ENCODE results near the gene LTBP1.

The LTBP1 gene

GRCh38 chr2:33336036-33336625 is 389.4 kb downstream of the LTBP1 start:
- H3K36me3 ChIP-seq (ENCODE audit: insufficient read depth, low read length) = no peaks in the 10 kb centered on the region
- H3K4me1 ChIP-seq (ENCODE audit: insufficient read depth, low read length) = no peaks in the 10 kb centered on the region
- no peak overlapping the region for H3K27ac ChIP-seq (ENCODE audit: low read depth, low read length)
- no peaks in the 10 kb centered on the region for H3K9me3 ChIP-seq (ENCODE audit: low read length)
- no peak overlapping the region for H3K9ac ChIP-seq (ENCODE audit: low read length)
- H3K4me3 ChIP-seq (ENCODE audit: low read depth in 1 of 2, low read length in 2 of 2) = no peak overlapping the region
- no peaks in the 10 kb centered on the region for H3K27me3 ChIP-seq (ENCODE audit: control insufficient read depth in 1 of 2, insufficient read depth in 2 of 2, low read length in 2 of 2)

- Histone ChIP-seq H3K4me1 (ENCODE audit: insufficient read depth, low read length) (no peaks in the 10 kb centered on the region), H3K27ac (ENCODE audit: low read depth, low read length) (no peak overlapping the region), H3K9me3 (ENCODE audit: low read length) (no peaks in the 10 kb centered on the region), H3K36me3 (ENCODE audit: insufficient read depth, low read length) (no peaks in the 10 kb centered on the region), H3K27me3 (ENCODE audit: control insufficient read depth in 1 of 2, insufficient read depth in 2 of 2, low read length in 2 of 2) (no peaks in the 10 kb centered on the region), H3K9ac (ENCODE audit: low read length) (no peak overlapping the region), H3K4me3 (ENCODE audit: low read depth in 1 of 2, low read length in 2 of 2) (no peak overlapping the region)
Measured at GRCh38 chr2:33337385-33337960, 390.7 kb downstream of the LTBP1 start.

GRCh38 chr2:33337981-33338380 is 391.2 kb downstream of the LTBP1 start:
- H3K4me3 ChIP-seq (ENCODE audit: low read depth in 1 of 2, low read length in 2 of 2) = no peak overlapping the region
- H3K9me3 ChIP-seq (ENCODE audit: low read length) = no peaks in the 10 kb centered on the region
- H3K36me3 ChIP-seq (ENCODE audit: insufficient read depth, low read length) = no peaks in the 10 kb centered on the region
- H3K27me3 ChIP-seq (ENCODE audit: control insufficient read depth in 1 of 2, insufficient read depth in 2 of 2, low read length in 2 of 2) = no peaks in the 10 kb centered on the region
- no peak overlapping the region for H3K27ac ChIP-seq (ENCODE audit: low read depth, low read length)
- no peaks in the 10 kb centered on the region for H3K4me1 ChIP-seq (ENCODE audit: insufficient read depth, low read length)
- H3K9ac ChIP-seq (ENCODE audit: low read length) = no peak overlapping the region

- no peak overlapping the region for H3K4me3 ChIP-seq (ENCODE audit: low read depth in 1 of 2, low read length in 2 of 2)
- H3K4me1 ChIP-seq (ENCODE audit: insufficient read depth, low read length) = no peaks in the 10 kb centered on the region
- no peak overlapping the region for H3K9ac ChIP-seq (ENCODE audit: low read length)
- no peak overlapping the region for H3K27ac ChIP-seq (ENCODE audit: low read depth, low read length)
- H3K9me3 ChIP-seq (ENCODE audit: low read length) = no peaks in the 10 kb centered on the region
- H3K36me3 ChIP-seq (ENCODE audit: insufficient read depth, low read length) = no peaks in the 10 kb centered on the region
- no peaks in the 10 kb centered on the region for H3K27me3 ChIP-seq (ENCODE audit: control insufficient read depth in 1 of 2, insufficient read depth in 2 of 2, low read length in 2 of 2)
Measured at GRCh38 chr2:33339269-33339668, 392.5 kb downstream of the LTBP1 start.

GRCh38 chr2:33340280-33340679 is 393.5 kb downstream of the LTBP1 start:
- Histone ChIP-seq H3K27me3 (ENCODE audit: control insufficient read depth in 1 of 2, insufficient read depth in 2 of 2, low read length in 2 of 2) (no peaks in the 10 kb centered on the region), H3K4me3 (ENCODE audit: low read depth in 1 of 2, low read length in 2 of 2) (no peak overlapping the region), H3K4me1 (ENCODE audit: insufficient read depth, low read length) (no peaks in the 10 kb centered on the region), H3K9ac (ENCODE audit: low read length) (no peak overlapping the region), H3K27ac (ENCODE audit: low read depth, low read length) (no peak overlapping the region), H3K9me3 (ENCODE audit: low read length) (no peaks in the 10 kb centered on the region), H3K36me3 (ENCODE audit: insufficient read depth, low read length) (no peaks in the 10 kb centered on the region)

GRCh38 chr2:33342171-33342570 is 395.4 kb downstream of the LTBP1 start:
- H3K36me3 ChIP-seq (ENCODE audit: insufficient read depth, low read length) = peaks cover under 1% of the 10 kb centered on the region
- H3K27ac ChIP-seq (ENCODE audit: low read depth, low read length) = no peak overlapping the region
- no peaks in the 10 kb centered on the region for H3K27me3 ChIP-seq (ENCODE audit: control insufficient read depth in 1 of 2, insufficient read depth in 2 of 2, low read length in 2 of 2)
- no peak overlapping the region for H3K9ac ChIP-seq (ENCODE audit: low read length)
- H3K4me3 ChIP-seq (ENCODE audit: low read depth in 1 of 2, low read length in 2 of 2) = no peak overlapping the region
- H3K9me3 ChIP-seq (ENCODE audit: low read length) = no peaks in the 10 kb centered on the region
- H3K4me1 ChIP-seq (ENCODE audit: insufficient read depth, low read length) = no peaks in the 10 kb centered on the region

- Histone ChIP-seq H3K4me3 (ENCODE audit: low read depth in 1 of 2, low read length in 2 of 2) (no peak overlapping the region), H3K27me3 (ENCODE audit: control insufficient read depth in 1 of 2, insufficient read depth in 2 of 2, low read length in 2 of 2) (no peaks in the 10 kb centered on the region), H3K9me3 (ENCODE audit: low read length) (no peaks in the 10 kb centered on the region), H3K27ac (ENCODE audit: low read depth, low read length) (no peak overlapping the region), H3K4me1 (ENCODE audit: insufficient read depth, low read length) (no peaks in the 10 kb centered on the region), H3K36me3 (ENCODE audit: insufficient read depth, low read length) (peaks cover 4% of the 10 kb centered on the region), H3K9ac (ENCODE audit: low read length) (no peak overlapping the region)
Measured at GRCh38 chr2:33342705-33343104, 396.0 kb downstream of the LTBP1 start.

- H3K9me3 ChIP-seq (ENCODE audit: low read length) = no peaks in the 10 kb centered on the region
- no peak overlapping the region for H3K27ac ChIP-seq (ENCODE audit: low read depth, low read length)
- no peaks in the 10 kb centered on the region for H3K27me3 ChIP-seq (ENCODE audit: control insufficient read depth in 1 of 2, insufficient read depth in 2 of 2, low read length in 2 of 2)
Measured at GRCh38 chr2:33343387-33343895, 396.7 kb downstream of the LTBP1 start.

GRCh38 chr2:33344230-33344629 is 397.5 kb downstream of the LTBP1 start:
- Histone ChIP-seq H3K27ac (ENCODE audit: low read depth, low read length) (no peak overlapping the region), H3K27me3 (ENCODE audit: control insufficient read depth in 1 of 2, insufficient read depth in 2 of 2, low read length in 2 of 2) (no peaks in the 10 kb centered on the region), H3K4me1 (ENCODE audit: insufficient read depth, low read length) (no peaks in the 10 kb centered on the region), H3K9ac (ENCODE audit: low read length) (no peak overlapping the region), H3K9me3 (ENCODE audit: low read length) (no peaks in the 10 kb centered on the region), H3K36me3 (ENCODE audit: insufficient read depth, low read length) (peaks cover 4% of the 10 kb centered on the region), H3K4me3 (ENCODE audit: low read depth in 1 of 2, low read length in 2 of 2) (no peak overlapping the region)

More at GRCh38 chr2:33343387-33343895, 396.7 kb downstream of the LTBP1 start:
- no peak overlapping the region for H3K9ac ChIP-seq (ENCODE audit: low read length)
- H3K4me1 ChIP-seq (ENCODE audit: insufficient read depth, low read length) = no peaks in the 10 kb centered on the region
- no peak overlapping the region for H3K4me3 ChIP-seq (ENCODE audit: low read depth in 1 of 2, low read length in 2 of 2)
- peaks cover 4% of the 10 kb centered on the region for H3K36me3 ChIP-seq (ENCODE audit: insufficient read depth, low read length)

- Histone ChIP-seq H3K9ac (ENCODE audit: low read length) (no peak overlapping the region), H3K27me3 (ENCODE audit: control insufficient read depth in 1 of 2, insufficient read depth in 2 of 2, low read length in 2 of 2) (no peaks in the 10 kb centered on the region), H3K9me3 (ENCODE audit: low read length) (no peaks in the 10 kb centered on the region), H3K4me3 (ENCODE audit: low read depth in 1 of 2, low read length in 2 of 2) (no peak overlapping the region), H3K4me1 (ENCODE audit: insufficient read depth, low read length) (no peaks in the 10 kb centered on the region), H3K27ac (ENCODE audit: low read depth, low read length) (no peak overlapping the region), H3K36me3 (ENCODE audit: insufficient read depth, low read length) (peaks cover 4% of the 10 kb centered on the region)
Measured at GRCh38 chr2:33347856-33348255, 401.1 kb downstream of the LTBP1 start.

- Histone ChIP-seq H3K36me3 (ENCODE audit: insufficient read depth, low read length) (peaks cover 4% of the 10 kb centered on the region), H3K9ac (ENCODE audit: low read length) (no peak overlapping the region), H3K9me3 (ENCODE audit: low read length) (no peaks in the 10 kb centered on the region), H3K27ac (ENCODE audit: low read depth, low read length) (no peak overlapping the region), H3K4me1 (ENCODE audit: insufficient read depth, low read length) (no peaks in the 10 kb centered on the region), H3K27me3 (ENCODE audit: control insufficient read depth in 1 of 2, insufficient read depth in 2 of 2, low read length in 2 of 2) (no peaks in the 10 kb centered on the region), H3K4me3 (ENCODE audit: low read depth in 1 of 2, low read length in 2 of 2) (no peak overlapping the region)
Measured at GRCh38 chr2:33350632-33351031, 403.9 kb downstream of the LTBP1 start.

- no peaks in the 10 kb centered on the region for H3K4me1 ChIP-seq (ENCODE audit: insufficient read depth, low read length)
- H3K9ac ChIP-seq (ENCODE audit: low read length) = no peak overlapping the region
- no peaks in the 10 kb centered on the region for H3K27me3 ChIP-seq (ENCODE audit: control insufficient read depth in 1 of 2, insufficient read depth in 2 of 2, low read length in 2 of 2)
- no peak overlapping the region for H3K4me3 ChIP-seq (ENCODE audit: low read depth in 1 of 2, low read length in 2 of 2)
- peaks cover 4% of the 10 kb centered on the region for H3K36me3 ChIP-seq (ENCODE audit: insufficient read depth, low read length)
- H3K27ac ChIP-seq (ENCODE audit: low read depth, low read length) = no peak overlapping the region
- no peaks in the 10 kb centered on the region for H3K9me3 ChIP-seq (ENCODE audit: low read length)
Measured at GRCh38 chr2:33351781-33352180, 405.0 kb downstream of the LTBP1 start.

Measured in muscle layer of colon (tissue), 2 donors.